Osteoblast (primary cell): ENCODE results near the gene TRABD2A. TPM values are rescaled to one million over a fixed set of nuclear protein-coding genes. Genes with fewer than 3 reads are reported as not detected.

Experiments
- DNase-seq: peaks from one replicate; pipeline ENCODE4 v3.0.0; 2011; ENCODE audit warnings: low spot score, mixed read lengths; ENCODE audit not compliant: insufficient read length; ENCODE audit errors: missing footprints
- H2AFZ ChIP-seq: 2 replicates; pipeline ENCODE4 v1.6.0; 2011; ENCODE audit warnings: mild to moderate bottlenecking, low read length
- H3K27ac ChIP-seq: 2 replicates; pipeline ENCODE4 v1.5.1; 2011; ENCODE audit warnings: mild to moderate bottlenecking, low read depth, low read length, moderate library complexity
- H3K27me3 ChIP-seq: 2 replicates; pipeline ENCODE4 v1.6.0; 2012; ENCODE audit warnings: mild to moderate bottlenecking, control low read depth, inconsistent platforms, low read length, moderate library complexity; ENCODE audit not compliant: insufficient read depth
- H3K36me3 ChIP-seq: 2 replicates; pipeline ENCODE4 v1.5.1; 2011; ENCODE audit warnings: mild to moderate bottlenecking, low read length, control low read depth, moderate library complexity; ENCODE audit not compliant: insufficient read depth
- H3K4me1 ChIP-seq: 2 replicates; pipeline ENCODE4 v1.5.1; 2011; ENCODE audit warnings: mild to moderate bottlenecking, low read length, control low read depth, moderate library complexity; ENCODE audit not compliant: insufficient read depth
- H3K4me2 ChIP-seq: 2 replicates; pipeline ENCODE4 v1.6.0; 2011; ENCODE audit warnings: mild to moderate bottlenecking, low read length; ENCODE audit not compliant: insufficient read depth
- H3K4me3 ChIP-seq: fragments of 200-600 bp; sonication (generic); 3 replicates; pipeline ENCODE4 v1.5.1; 2012; ENCODE audit warnings: mild to moderate bottlenecking, low read length, inconsistent platforms; ENCODE audit not compliant: insufficient read depth
- H3K79me2 ChIP-seq: 2 replicates; pipeline ENCODE4 v1.6.0; 2012; ENCODE audit warnings: mild to moderate bottlenecking, low read length, control low read depth, inconsistent platforms; ENCODE audit not compliant: insufficient read depth
- H3K9me3 ChIP-seq: 2 replicates; pipeline ENCODE4 v1.5.1; 2011; ENCODE audit warnings: low read depth, low read length, control low read depth
- H4K20me1 ChIP-seq: 2 replicates; pipeline ENCODE4 v1.6.0; 2012; ENCODE audit warnings: mild to moderate bottlenecking, low read length, control low read depth; ENCODE audit not compliant: insufficient read depth
- CTCF ChIP-seq: IDR thresholded peaks from 2 replicates; pipeline ENCODE4 v1.5.1; 2011; ENCODE audit warnings: mild to moderate bottlenecking, low read depth, low read length, moderate library complexity; ENCODE audit errors: extremely low read depth
- total RNA-seq: library from RNA; depleted of rRNA; stranded (reverse); fragments of >200 nt; gene quantifications from 2 replicates; pipeline ENCODE4 v1.2.3, GENCODE V29; 2012

Gene TRABD2A
- total RNA-seq, 1 donor, result 2.9 TPM

GRCh38 chr2:84821806-84822205 is 59.1 kb downstream of the TRABD2A start:
- H3K4me1 ChIP-seq, result no peaks in the 10 kb centered on the region

GRCh38 chr2:84817239-84817655 is 63.6 kb downstream of the TRABD2A start:
- Histone ChIP-seq H3K36me3 (no peaks in the 10 kb centered on the region), H2AFZ (no peak overlapping the region), H3K27ac (no peak overlapping the region), H3K4me2 (no peak overlapping the region), H3K4me1 (no peaks in the 10 kb centered on the region), H3K27me3 (peaks cover 5% of the 10 kb centered on the region), H3K9me3 (no peaks in the 10 kb centered on the region), H3K4me3 (no peak overlapping the region), H4K20me1 (no peaks in the 10 kb centered on the region), H3K79me2 (no peaks in the 10 kb centered on the region)
- DNase-seq, result no peak
- TF ChIP-seq CTCF, result no peak

More at GRCh38 chr2:84821806-84822205, 59.1 kb downstream of the TRABD2A start:
- Histone ChIP-seq H3K79me2 (no peaks in the 10 kb centered on the region), H2AFZ (no peak overlapping the region), H3K27ac (no peak overlapping the region), H3K4me3 (no peak overlapping the region), H3K9me3 (no peaks in the 10 kb centered on the region), H3K4me2 (no peak overlapping the region), H3K27me3 (no peaks in the 10 kb centered on the region), H4K20me1 (no peaks in the 10 kb centered on the region), H3K36me3 (no peaks in the 10 kb centered on the region)
- TF ChIP-seq CTCF, result no peak
- DNase-seq, result no peak

GRCh38 chr2:84816426-84817026 is 64.4 kb downstream of the TRABD2A start:
- H2AFZ ChIP-seq, result no peak overlapping the region
- no peak overlapping the region for H3K4me3 ChIP-seq
- TF ChIP-seq CTCF, result no peak
- no peaks in the 10 kb centered on the region for H3K79me2 ChIP-seq
- H3K9me3 ChIP-seq, result no peaks in the 10 kb centered on the region
- no peaks in the 10 kb centered on the region for H4K20me1 ChIP-seq
- H3K4me2 ChIP-seq, result no peak overlapping the region
- no peak overlapping the region for H3K27ac ChIP-seq
- H3K36me3 ChIP-seq, result no peaks in the 10 kb centered on the region
- no peak for DNase-seq
- H3K27me3 ChIP-seq, result peaks cover 5% of the 10 kb centered on the region
- no peaks in the 10 kb centered on the region for H3K4me1 ChIP-seq

GRCh38 chr2:84815146-84815545 is 65.7 kb downstream of the TRABD2A start:
- Histone ChIP-seq H4K20me1 (no peaks in the 10 kb centered on the region), H3K9me3 (no peaks in the 10 kb centered on the region), H3K36me3 (no peaks in the 10 kb centered on the region), H3K27ac (no peak overlapping the region), H3K79me2 (no peaks in the 10 kb centered on the region), H3K4me3 (no peak overlapping the region), H3K4me2 (peak overlapping the region; percentile 4), H2AFZ (no peak overlapping the region), H3K27me3 (peaks cover 5% of the 10 kb centered on the region), H3K4me1 (no peaks in the 10 kb centered on the region)
- DNase-seq, result no peak
- no peak for TF ChIP-seq CTCF
